Body of pancreas (tissue), 4 donors: ENCODE data around the gene PTPRT.

Experiments
- CTCF ChIP-seq, 7 experiments: fragments of 450-650 bp in 4 of 7; fragments of 200-600 bp in 3 of 7; sonication (generic) in 3 of 7; IDR thresholded peaks; one replicate each; pipeline ENCODE4 v1.5.1; 2016 to 2019; ENCODE audit warnings: antibody characterized with exemption in 7 of 7
- POLR2A ChIP-seq, 3 donors: fragments of 450-650 bp; IDR thresholded peaks; one replicate each; pipeline ENCODE4 v1.6.1; 2016; ENCODE audit warnings: antibody characterized with exemption in 3 of 3, mild to moderate bottlenecking in 2 of 3

DNA sequence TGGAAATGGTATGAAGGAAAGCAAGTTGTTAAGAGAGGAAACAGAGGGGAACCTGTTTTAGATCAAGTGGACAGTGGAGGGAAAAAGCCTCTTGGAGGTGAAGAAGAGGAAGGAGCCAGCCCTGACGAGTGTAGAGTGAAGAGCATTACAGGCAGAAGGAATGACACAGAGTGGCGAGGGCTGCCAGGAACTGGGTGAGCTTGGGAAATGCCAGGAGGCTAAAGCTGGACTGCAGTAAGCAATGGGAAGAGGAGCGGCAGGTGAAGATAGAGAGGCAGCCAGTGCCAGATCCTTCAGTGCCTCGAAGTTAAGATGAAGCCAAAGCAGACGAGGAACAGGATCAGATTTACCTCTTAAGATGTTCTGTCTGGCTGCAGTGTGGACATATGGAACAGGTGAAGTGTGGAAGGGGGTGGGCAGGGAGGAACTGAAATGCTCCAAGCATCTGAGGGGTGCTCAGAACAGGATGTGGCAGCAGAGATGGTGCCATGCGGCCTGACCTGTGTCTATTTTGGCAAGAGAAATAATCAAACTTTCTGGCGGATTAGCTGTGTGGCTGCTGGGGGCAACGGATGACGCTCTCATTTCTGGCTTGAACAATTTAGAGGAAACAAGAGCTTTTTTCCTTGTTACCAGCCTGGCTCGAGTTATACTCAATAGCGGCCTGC is 748.4 kb downstream of the PTPRT start:
- no peak for TF ChIP-seq CTCF (IDR thresholded peaks at IDR 0.05)
- TF ChIP-seq POLR2A (IDR thresholded peaks at IDR 0.05): no peak
